ENCODE measurements around the gene DIAPH2.

GRCh38 chrX:97481228-97481627 lies 796.6 kb downstream of the DIAPH2 start:
- TF ChIP-seq NKRF (IDR thresholded peaks at IDR 0.05; ENCODE audit: borderline replicate concordance) (no peak), CTCF (IDR thresholded peaks at IDR 0.05 in 2 of 3, conservative IDR thresholded peaks at IDR 0.05 in 1 of 3; ENCODE audit: insufficient read depth in 2 of 3, low read depth in 1 of 3, low read length in 3 of 3) (no peak), TCF7L2 (IDR thresholded peaks at IDR 0.05; ENCODE audit: low read depth, low read length) (no peak), ETS1 (conservative IDR thresholded peaks at IDR 0.05; ENCODE audit: control insufficient read depth, low read depth, low read length) (no peak)
